Activated CD8-positive, alpha-beta memory T cell treated with anti-CD3 and anti-CD28 coated beads for 24 hours (primary cell): ENCODE measurements around the gene SARM1.
"Not testable (repeated sequence)": the region's sequence is repeated elsewhere in the genome, so short reads cannot be mapped to it uniquely, and the experiment has no call there.

Experiments
- DNase-seq: peaks from one replicate; pipeline ENCODE4 v3.0.0-alpha.2; 2020

The SARM1 gene

GRCh38 chr17:28371245-28372202, at the start of gene SARM1:
TSS of gene SARM1 (plus strand) at chr17:28371694. CDS start at chr17:28372033, 339 bp downstream.
- peak; percentile 93 for DNase-seq

GRCh38 chr17:28324267-28324745, 47.2 kb upstream of the SARM1 start:
- no peak for DNase-seq

- no peak for DNase-seq
Observed at GRCh38 chr17:28324781-28325180, 46.7 kb upstream of the SARM1 start.

- DNase-seq = no peak
Observed at GRCh38 chr17:28325211-28325610, 46.3 kb upstream of the SARM1 start.

- peak; percentile 33 for DNase-seq
Observed at GRCh38 chr17:28326114-28326513, 45.4 kb upstream of the SARM1 start.

- DNase-seq = peak; percentile 57
Observed at GRCh38 chr17:28327031-28327607, 44.4 kb upstream of the SARM1 start.

GRCh38 chr17:28327709-28328108, 43.8 kb upstream of the SARM1 start:
- DNase-seq = no peak

GRCh38 chr17:28328325-28328724, 43.2 kb upstream of the SARM1 start:
- peak; percentile 21 for DNase-seq

- peak; percentile 53 for DNase-seq
Observed at GRCh38 chr17:28330671-28331070, 40.8 kb upstream of the SARM1 start.

GRCh38 chr17:28331891-28332420, 39.5 kb upstream of the SARM1 start:
- no peak for DNase-seq

GRCh38 chr17:28333083-28333746, 38.3 kb upstream of the SARM1 start:
- no peak for DNase-seq

- no peak for DNase-seq
Observed at GRCh38 chr17:28334171-28334570, 37.3 kb upstream of the SARM1 start.

- no peak for DNase-seq
Observed at GRCh38 chr17:28334666-28335200, 36.8 kb upstream of the SARM1 start.

- DNase-seq = peak; percentile 95
Observed at GRCh38 chr17:28335201-28335958, 36.1 kb upstream of the SARM1 start, which contains the start of the genes IFT20 and TNFAIP1. TSS of gene IFT20 (minus strand) at chr17:28335472. CDS start at chr17:28331985, 3,487 bp downstream. TSS of gene TNFAIP1 (plus strand) at chr17:28335761. CDS start at chr17:28339522, 3,761 bp downstream.

- DNase-seq = no peak
Observed at GRCh38 chr17:28335959-28336871, 35.3 kb upstream of the SARM1 start.

GRCh38 chr17:28338056-28338768, 33.3 kb upstream of the SARM1 start:
- DNase-seq = no peak

GRCh38 chr17:28338769-28339212, 32.7 kb upstream of the SARM1 start:
- DNase-seq = not testable (repeated sequence)

GRCh38 chr17:28339431-28339830, 32.1 kb upstream of the SARM1 start:
- no peak for DNase-seq

- DNase-seq = no peak
Observed at GRCh38 chr17:28340374-28340773, 31.1 kb upstream of the SARM1 start.

GRCh38 chr17:28341516-28341915, 30.0 kb upstream of the SARM1 start:
- DNase-seq = no peak
